Adrenal gland (tissue), 5 donors: ENCODE results near the gene MVB12B.

ENCODE experiments used
- POLR2A ChIP-seq, 2 donors: fragments of 450-650 bp; IDR thresholded peaks; one replicate each; pipeline ENCODE4 v1.6.1; 2017; ENCODE audit warnings: antibody characterized with exemption in 2 of 2, mild to moderate bottlenecking in 2 of 2, moderate library complexity in 1 of 2
- TF ChIP-seq, protein P1 (sequence below), 6 experiments: fragments of 450-650 bp in 4 of 6; fragments of 200-600 bp in 2 of 6; sonication (generic) in 1 of 6; IDR thresholded peaks; 1 replicate in 5 of 6; 2 replicates in 1 of 6; pipeline versions ENCODE4 v1.5.1 to v1.8.0; 2016 to 2021; ENCODE audit warnings: antibody characterized with exemption in 6 of 6, mild to moderate bottlenecking in 2 of 6, moderate library complexity in 1 of 6
- donor health status: DM: no; HTN: no; CAD: no.

DNA sequence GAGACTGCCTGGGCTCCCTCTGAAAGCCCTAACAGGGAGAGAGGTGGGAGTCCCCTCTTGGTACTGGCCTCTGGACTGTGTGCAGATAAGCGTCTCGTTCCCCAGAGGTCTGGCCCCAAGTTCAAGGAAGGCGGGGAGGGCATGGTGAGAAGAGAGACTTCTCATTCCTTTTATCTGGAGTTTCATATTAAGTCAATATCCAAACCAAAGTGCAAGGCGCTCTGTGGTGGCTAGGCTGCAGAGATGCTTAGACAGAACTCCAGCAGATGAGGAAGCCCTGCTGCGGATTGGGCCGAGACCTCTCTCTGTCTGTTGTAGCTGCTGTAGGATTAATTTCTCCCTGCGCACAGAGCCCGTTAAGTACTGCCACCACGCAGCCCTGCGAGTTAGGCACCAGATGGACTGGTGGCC is 16.0 kb downstream of the MVB12B start:
- TF ChIP-seq POLR2A (IDR thresholded peaks at IDR 0.05): no peak
- TF ChIP-seq, protein P1, sequence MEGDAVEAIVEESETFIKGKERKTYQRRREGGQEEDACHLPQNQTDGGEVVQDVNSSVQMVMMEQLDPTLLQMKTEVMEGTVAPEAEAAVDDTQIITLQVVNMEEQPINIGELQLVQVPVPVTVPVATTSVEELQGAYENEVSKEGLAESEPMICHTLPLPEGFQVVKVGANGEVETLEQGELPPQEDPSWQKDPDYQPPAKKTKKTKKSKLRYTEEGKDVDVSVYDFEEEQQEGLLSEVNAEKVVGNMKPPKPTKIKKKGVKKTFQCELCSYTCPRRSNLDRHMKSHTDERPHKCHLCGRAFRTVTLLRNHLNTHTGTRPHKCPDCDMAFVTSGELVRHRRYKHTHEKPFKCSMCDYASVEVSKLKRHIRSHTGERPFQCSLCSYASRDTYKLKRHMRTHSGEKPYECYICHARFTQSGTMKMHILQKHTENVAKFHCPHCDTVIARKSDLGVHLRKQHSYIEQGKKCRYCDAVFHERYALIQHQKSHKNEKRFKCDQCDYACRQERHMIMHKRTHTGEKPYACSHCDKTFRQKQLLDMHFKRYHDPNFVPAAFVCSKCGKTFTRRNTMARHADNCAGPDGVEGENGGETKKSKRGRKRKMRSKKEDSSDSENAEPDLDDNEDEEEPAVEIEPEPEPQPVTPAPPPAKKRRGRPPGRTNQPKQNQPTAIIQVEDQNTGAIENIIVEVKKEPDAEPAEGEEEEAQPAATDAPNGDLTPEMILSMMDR (IDR thresholded peaks at IDR 0.05): no peak
